ENCODE results near the gene RNU6-8.

RNU6-8 gene

GRCh38 chr14:32167907-32168306 is 35.2 kb downstream of the RNU6-8 start:
- no peak overlapping the region for H3K4me3 ChIP-seq (ENCODE audit: low read depth, low read length, poor library complexity, severe bottlenecking)
- no peaks in the 10 kb centered on the region for H3K27me3 ChIP-seq (ENCODE audit: insufficient read depth, low read length)
- H3K36me3 ChIP-seq (ENCODE audit: insufficient read depth, low read length), result no peaks in the 10 kb centered on the region
- no peaks in the 10 kb centered on the region for H3F3A ChIP-seq (ENCODE audit: insufficient read depth, low read length)
- no peak overlapping the region for H3K4me2 ChIP-seq (ENCODE audit: low read length)
- H4K20me1 ChIP-seq (ENCODE audit: insufficient read depth, low read length), result no peaks in the 10 kb centered on the region
- TF ChIP-seq EZH2 (IDR thresholded peaks at IDR 0.05; ENCODE audit: borderline replicate concordance, low read length) (no peak), CTCF (IDR thresholded peaks at IDR 0.05; ENCODE audit: low read length) (no peak)
- H2AFZ ChIP-seq (ENCODE audit: low read length), result no peak overlapping the region
- H3K9me3 ChIP-seq (ENCODE audit: low read length), result no peaks in the 10 kb centered on the region
- H3K79me2 ChIP-seq (ENCODE audit: insufficient read depth, low read length), result no peaks in the 10 kb centered on the region
- H3K9me2 ChIP-seq (ENCODE audit: low read depth, low read length), result no peaks in the 10 kb centered on the region
- H3K9ac ChIP-seq (ENCODE audit: low read length), result no peak overlapping the region
- H3K27ac ChIP-seq (ENCODE audit: low read depth, low read length, poor library complexity, severe bottlenecking), result no peak overlapping the region
- H3K4me1 ChIP-seq (ENCODE audit: insufficient read depth, low read length, severe bottlenecking), result no peaks in the 10 kb centered on the region

GRCh38 chr14:32166924-32167323 is 36.1 kb downstream of the RNU6-8 start:
- no peaks in the 10 kb centered on the region for H3K9me3 ChIP-seq (ENCODE audit: low read length)
- no peak overlapping the region for H3K9ac ChIP-seq (ENCODE audit: low read length)
- no peaks in the 10 kb centered on the region for H3K4me1 ChIP-seq (ENCODE audit: insufficient read depth, low read length, severe bottlenecking)
- no peak overlapping the region for H2AFZ ChIP-seq (ENCODE audit: low read length)
- no peak overlapping the region for H3K27ac ChIP-seq (ENCODE audit: low read depth, low read length, poor library complexity, severe bottlenecking)
- no peaks in the 10 kb centered on the region for H3K9me2 ChIP-seq (ENCODE audit: low read depth, low read length)
- no peaks in the 10 kb centered on the region for H3K27me3 ChIP-seq (ENCODE audit: insufficient read depth, low read length)
- H3K4me2 ChIP-seq (ENCODE audit: low read length), result no peak overlapping the region
- H3K36me3 ChIP-seq (ENCODE audit: insufficient read depth, low read length), result no peaks in the 10 kb centered on the region
- H3F3A ChIP-seq (ENCODE audit: insufficient read depth, low read length), result no peaks in the 10 kb centered on the region
- no peak overlapping the region for H3K4me3 ChIP-seq (ENCODE audit: low read depth, low read length, poor library complexity, severe bottlenecking)
- H4K20me1 ChIP-seq (ENCODE audit: insufficient read depth, low read length), result no peaks in the 10 kb centered on the region
- TF ChIP-seq CTCF (IDR thresholded peaks at IDR 0.05; ENCODE audit: low read length), result no peak
- no peak for TF ChIP-seq EZH2 (IDR thresholded peaks at IDR 0.05; ENCODE audit: borderline replicate concordance, low read length)
- H3K79me2 ChIP-seq (ENCODE audit: insufficient read depth, low read length), result no peaks in the 10 kb centered on the region

GRCh38 chr14:32166029-32166428 is 37.0 kb downstream of the RNU6-8 start:
- no peaks in the 10 kb centered on the region for H3K9me2 ChIP-seq (ENCODE audit: low read depth, low read length)
- no peaks in the 10 kb centered on the region for H3F3A ChIP-seq (ENCODE audit: insufficient read depth, low read length)
- no peak overlapping the region for H3K9ac ChIP-seq (ENCODE audit: low read length)
- H3K4me3 ChIP-seq (ENCODE audit: low read depth, low read length, poor library complexity, severe bottlenecking), result no peak overlapping the region
- no peaks in the 10 kb centered on the region for H3K9me3 ChIP-seq (ENCODE audit: low read length)
- H3K27ac ChIP-seq (ENCODE audit: low read depth, low read length, poor library complexity, severe bottlenecking), result no peak overlapping the region
- TF ChIP-seq EZH2 (IDR thresholded peaks at IDR 0.05; ENCODE audit: borderline replicate concordance, low read length), result no peak
- H3K4me1 ChIP-seq (ENCODE audit: insufficient read depth, low read length, severe bottlenecking), result no peaks in the 10 kb centered on the region
- H4K20me1 ChIP-seq (ENCODE audit: insufficient read depth, low read length), result no peaks in the 10 kb centered on the region
- no peaks in the 10 kb centered on the region for H3K79me2 ChIP-seq (ENCODE audit: insufficient read depth, low read length)
- H3K4me2 ChIP-seq (ENCODE audit: low read length), result no peak overlapping the region
- no peak overlapping the region for H2AFZ ChIP-seq (ENCODE audit: low read length)
- no peaks in the 10 kb centered on the region for H3K36me3 ChIP-seq (ENCODE audit: insufficient read depth, low read length)
- no peaks in the 10 kb centered on the region for H3K27me3 ChIP-seq (ENCODE audit: insufficient read depth, low read length)

Measured in OCI-LY1 (cell line).